ENCODE data around the gene KDM6B.
"Not testable (repeated sequence)": the region's sequence is repeated elsewhere in the genome, so short reads cannot be mapped to it uniquely, and the experiment has no call there.

KDM6B gene, protein sequence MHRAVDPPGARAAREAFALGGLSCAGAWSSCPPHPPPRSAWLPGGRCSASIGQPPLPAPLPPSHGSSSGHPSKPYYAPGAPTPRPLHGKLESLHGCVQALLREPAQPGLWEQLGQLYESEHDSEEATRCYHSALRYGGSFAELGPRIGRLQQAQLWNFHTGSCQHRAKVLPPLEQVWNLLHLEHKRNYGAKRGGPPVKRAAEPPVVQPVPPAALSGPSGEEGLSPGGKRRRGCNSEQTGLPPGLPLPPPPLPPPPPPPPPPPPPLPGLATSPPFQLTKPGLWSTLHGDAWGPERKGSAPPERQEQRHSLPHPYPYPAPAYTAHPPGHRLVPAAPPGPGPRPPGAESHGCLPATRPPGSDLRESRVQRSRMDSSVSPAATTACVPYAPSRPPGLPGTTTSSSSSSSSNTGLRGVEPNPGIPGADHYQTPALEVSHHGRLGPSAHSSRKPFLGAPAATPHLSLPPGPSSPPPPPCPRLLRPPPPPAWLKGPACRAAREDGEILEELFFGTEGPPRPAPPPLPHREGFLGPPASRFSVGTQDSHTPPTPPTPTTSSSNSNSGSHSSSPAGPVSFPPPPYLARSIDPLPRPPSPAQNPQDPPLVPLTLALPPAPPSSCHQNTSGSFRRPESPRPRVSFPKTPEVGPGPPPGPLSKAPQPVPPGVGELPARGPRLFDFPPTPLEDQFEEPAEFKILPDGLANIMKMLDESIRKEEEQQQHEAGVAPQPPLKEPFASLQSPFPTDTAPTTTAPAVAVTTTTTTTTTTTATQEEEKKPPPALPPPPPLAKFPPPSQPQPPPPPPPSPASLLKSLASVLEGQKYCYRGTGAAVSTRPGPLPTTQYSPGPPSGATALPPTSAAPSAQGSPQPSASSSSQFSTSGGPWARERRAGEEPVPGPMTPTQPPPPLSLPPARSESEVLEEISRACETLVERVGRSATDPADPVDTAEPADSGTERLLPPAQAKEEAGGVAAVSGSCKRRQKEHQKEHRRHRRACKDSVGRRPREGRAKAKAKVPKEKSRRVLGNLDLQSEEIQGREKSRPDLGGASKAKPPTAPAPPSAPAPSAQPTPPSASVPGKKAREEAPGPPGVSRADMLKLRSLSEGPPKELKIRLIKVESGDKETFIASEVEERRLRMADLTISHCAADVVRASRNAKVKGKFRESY (N-terminal part only)

DNA sequence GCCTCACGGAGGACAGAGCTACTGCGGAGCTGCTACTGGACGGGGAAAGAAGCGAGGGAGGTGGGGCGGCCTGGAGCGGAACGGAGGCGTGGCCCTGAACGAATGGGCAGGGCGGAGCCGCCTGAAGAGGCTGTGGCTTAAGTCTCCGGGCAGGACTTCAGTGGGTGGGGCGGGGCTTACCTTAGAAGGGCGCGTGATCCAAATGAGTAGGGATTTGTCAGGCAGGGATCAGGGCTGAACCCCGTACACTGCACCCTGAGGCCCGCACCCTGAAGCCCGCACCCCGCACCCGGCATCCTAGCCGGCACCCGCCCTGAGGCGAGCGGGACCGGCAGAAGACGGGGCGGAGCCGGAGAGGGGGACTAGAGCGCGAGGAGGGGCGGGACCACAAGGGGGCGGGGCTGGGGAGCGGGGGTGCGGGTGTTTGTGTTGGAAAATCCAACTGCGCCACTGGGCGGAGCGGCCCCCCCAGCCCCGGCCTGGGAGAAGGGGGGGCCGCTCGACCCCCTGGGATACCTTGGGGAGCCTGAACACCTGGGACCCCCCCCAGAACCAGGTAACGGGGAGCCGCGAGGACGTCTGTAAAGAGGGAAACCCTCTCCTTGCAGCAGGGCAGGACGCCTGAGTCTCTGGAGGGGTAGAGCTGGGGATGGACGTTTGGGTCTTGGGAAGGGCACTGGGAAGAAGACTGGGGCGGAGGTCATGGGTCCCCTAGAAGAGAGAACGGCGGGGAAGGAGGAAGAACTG is at the start of gene KDM6B:
Gene KDM6B, plus strand, starts transcription at position 423 of the 747 bp plus-strand sequence. CDS start 11,338 bp downstream, outside the sequence.
- FAIRE-seq, result no peak

GRCh38 chr17:7786866-7787265 is 47.2 kb upstream of the KDM6B start:
- FAIRE-seq, result no peak

GRCh38 chr17:7789131-7789530 is 44.9 kb upstream of the KDM6B start:
- FAIRE-seq, result no peak

GRCh38 chr17:7790150-7790549 is 43.9 kb upstream of the KDM6B start:
- FAIRE-seq, result no peak

DNA sequence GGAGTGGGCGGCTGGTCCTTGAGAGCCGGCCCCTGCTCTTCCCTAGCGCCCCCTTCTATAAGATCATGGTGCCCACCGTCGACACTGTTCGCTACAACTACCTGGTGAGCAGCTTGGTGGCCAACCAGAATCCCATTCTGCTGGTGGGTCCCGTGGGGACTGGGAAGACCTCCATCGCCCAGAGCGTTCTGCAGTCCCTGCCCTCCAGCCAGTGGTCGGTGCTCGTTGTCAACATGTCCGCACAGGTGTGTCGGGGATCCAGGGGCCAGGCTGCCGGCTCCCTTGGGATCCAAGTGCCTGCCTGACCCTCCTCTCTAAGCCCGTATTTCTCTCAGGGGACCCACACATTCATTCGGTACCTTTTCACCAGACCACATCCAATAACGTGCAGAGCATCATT is 41.4 kb upstream of the KDM6B start:
- no peak for FAIRE-seq

DNA sequence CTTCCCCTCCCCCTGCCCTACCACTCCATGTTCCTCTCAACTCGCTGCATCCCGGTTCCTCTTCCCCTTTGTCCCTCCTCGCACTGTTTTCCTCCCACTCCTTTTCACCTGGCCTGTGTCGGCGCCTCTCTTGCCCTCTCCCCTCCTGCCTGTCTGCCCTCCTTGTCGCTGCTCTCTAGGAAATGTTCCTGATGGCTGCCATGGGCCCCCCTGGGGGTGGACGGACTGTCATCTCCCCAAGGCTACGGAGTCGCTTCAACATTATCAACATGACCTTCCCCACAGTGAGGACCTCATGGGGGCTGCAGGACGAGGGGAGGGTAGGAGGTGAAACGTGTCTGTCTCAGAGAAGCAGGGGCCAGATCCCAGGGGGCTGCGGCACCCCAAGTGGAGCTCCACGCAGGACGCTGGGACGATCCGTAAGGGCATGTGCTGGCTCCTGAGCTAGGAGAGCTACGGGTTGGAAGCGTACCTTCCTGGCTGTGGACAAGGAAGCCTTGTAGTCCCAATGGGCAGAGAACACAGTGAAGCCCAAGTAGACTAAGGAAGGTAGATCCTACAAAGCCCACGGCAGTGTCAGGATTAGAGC is 39.8 kb upstream of the KDM6B start:
- FAIRE-seq, result no peak

DNA sequence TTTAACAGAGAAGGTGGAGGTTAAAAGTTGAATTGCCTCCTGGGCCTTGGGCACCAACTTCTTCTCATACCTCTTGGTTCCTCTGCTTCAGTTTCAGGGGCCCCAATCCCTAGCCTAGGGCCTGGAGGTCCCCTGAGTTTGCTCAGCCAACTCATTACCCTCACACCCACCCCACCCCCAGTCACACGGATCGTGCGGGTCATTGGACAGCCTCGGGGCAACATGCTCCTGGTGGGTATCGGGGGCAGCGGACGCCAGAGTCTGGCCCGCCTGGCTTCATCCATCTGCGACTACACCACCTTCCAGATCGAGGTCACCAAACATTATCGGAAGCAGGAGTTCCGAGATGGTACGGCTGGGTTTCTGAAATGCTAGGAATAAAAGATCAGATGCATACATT is 36.0 kb upstream of the KDM6B start:
- FAIRE-seq, result no peak

- no peak for FAIRE-seq
Observed at GRCh38 chr17:7798839-7799238, 35.2 kb upstream of the KDM6B start.

DNA sequence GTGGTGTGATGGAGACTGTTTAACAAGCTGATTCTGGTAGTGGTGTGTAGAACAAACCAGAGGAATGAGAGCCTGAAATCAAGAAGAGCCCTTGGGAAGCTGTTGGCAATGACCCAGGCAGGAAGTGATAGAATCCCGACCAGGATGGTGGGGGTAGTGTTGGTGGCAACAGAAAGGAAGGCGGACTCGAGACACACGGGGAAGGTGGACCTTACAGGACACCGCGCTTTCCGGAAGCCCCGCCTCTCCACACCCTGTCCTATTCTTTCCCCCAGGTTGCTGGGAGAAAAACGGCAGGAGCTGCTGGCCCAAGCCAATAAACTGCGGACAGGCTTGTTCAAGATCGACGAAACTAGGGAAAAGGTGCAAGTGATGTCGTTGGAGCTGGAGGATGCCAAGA is 30.0 kb upstream of the KDM6B start:
- FAIRE-seq, result no peak

GRCh38 chr17:7806587-7806986 is 27.4 kb upstream of the KDM6B start:
- FAIRE-seq, result no peak

- no peak for FAIRE-seq
Observed at GRCh38 chr17:7807206-7807605, 26.8 kb upstream of the KDM6B start.

GRCh38 chr17:7809086-7809790 is 24.8 kb upstream of the KDM6B start:
- FAIRE-seq, result no peak

DNA sequence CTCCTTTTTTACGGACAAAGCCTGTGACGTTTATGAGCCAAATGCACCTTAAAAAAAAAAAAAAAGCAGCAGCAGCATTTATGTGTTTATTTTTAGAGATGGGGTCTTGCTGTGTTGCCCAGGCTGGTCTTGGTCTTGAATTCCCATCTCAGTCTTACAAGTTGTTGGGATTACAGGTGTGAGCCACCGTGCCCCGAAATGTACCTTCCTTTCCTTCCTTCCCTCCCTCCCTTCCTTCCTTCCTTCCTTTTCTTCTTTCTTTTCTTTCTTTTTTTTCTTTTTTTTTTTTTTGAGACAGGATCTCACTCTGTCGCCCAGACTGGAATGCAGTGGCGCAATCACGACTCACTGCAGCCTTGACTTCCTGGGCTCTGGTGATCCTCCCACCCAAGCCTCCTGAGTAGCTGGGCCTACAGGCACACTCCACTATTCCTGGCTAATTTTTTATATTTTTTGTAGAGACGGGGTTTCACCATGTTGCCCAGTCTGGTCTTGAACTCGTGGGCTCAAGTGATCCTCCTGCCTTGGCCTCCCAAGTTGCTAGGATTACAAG is 24.1 kb upstream of the KDM6B start:
- not testable (repeated sequence) for FAIRE-seq

- no peak for FAIRE-seq
Observed at GRCh38 chr17:7811251-7811650, 22.8 kb upstream of the KDM6B start.

DNA sequence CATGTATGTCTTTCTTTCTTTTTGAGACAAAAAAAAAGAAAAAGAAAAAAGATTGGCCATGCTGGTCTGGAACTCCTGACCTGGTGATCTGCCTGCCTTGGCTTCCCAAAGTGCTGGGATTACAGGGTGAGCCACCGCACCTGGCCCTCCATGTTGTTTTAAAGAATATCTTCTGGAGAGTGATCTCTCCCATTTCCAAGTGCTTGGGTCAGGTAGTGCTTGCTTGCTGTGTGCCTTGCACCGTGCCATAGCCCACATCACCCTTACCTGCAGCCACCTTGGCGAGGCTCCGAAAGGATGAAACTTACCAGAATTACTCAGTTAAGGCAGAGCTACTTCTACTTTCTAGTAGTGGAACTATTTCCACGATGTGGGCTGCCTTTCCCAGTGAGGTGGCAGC is 19.0 kb upstream of the KDM6B start:
- no peak for FAIRE-seq

DNA sequence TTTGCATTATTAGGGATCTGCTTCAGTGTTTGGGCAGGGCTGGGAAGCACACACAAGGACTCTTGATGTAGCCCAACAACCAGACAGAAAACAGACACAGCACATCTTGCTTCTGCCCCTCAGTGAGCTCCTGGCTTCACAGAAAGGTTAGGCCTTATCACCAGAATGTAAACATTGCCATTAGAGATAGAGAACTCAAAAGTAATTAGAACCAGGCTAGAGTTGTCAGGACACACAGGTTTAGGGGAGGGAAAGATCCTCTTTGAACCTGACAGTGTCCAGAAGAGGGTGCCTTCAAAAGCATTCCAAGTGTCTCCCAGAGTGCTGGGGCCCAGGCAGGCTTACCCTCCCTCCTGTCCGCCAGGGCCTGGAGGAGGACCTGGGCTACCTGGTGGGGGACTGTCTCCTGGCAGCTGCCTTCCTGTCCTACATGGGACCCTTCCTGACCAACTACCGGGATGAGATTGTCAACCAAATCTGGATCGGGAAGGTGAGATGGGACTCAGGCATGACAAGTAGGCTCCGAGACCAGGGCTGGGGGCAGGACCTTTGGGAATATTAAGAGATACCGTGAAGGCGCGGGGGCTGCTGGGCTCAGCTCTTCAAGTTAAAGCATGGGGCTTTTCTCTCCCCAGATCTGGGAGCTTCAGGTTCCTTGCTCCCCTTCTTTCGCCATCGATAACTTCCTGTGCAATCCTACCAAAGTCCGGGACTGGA is 16.9 kb upstream of the KDM6B start:
- no peak for FAIRE-seq

- no peak for FAIRE-seq
Observed at GRCh38 chr17:7817643-7817964, 16.4 kb upstream of the KDM6B start.

DNA sequence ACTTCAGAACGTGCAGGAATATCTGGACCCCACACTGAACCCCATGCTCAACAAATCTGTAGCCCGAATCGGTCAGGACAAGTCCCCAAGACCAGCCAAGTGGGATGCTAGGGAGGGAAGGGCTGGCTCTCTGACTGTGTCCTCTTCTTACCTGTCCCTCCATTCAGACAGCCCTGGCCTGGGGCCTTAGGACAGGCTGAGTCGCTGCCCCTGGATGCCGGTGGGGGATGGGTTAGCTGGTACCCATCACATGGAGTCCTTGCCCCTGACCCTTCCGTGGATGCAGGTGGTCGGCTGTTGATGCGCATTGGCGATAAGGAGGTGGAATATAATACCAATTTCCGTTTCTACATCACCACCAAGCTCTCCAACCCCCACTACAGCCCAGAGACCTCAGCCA is 16.0 kb upstream of the KDM6B start:
- FAIRE-seq, result no peak

DNA sequence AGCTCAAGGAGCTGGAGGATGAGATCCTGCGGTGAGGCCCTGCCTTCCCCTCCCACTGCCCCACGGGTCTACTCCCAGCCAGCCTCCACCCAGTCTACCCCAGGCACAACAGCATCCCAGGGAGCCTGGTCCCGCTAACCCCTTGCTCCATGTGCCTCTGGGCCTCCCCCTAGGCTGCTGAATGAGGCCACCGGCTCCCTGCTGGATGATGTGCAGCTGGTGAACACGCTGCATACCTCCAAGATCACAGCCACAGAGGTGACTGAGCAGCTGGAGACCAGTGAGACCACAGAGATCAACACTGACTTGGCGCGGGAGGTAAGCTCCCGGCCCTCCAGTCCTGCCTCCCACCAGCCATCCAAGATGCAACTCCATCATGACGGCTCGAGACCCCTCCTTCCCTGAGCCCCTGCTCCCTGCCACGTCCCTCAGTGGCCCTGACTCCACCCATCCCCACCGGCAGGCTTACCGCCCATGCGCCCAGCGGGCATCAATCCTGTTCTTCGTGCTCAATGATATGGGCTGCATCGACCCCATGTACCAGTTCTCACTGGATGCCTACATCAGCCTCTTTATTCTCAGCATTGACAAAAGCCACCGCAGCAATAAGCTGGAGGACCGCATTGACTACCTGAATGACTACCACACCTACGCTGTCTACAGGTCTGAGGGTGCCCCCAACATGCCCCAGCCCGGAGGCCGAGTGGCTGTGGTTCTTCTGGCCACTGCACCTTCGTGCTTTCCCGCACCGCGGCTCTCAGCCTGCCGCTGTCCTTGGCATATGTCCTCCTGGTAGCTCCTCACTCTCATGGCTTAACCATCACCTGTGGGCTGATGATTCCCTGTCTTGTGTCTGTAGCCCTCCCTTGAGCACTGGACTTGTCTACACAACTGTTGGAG is 15.0 kb upstream of the KDM6B start:
- no peak for FAIRE-seq

GRCh38 chr17:7820231-7820630 is 13.8 kb upstream of the KDM6B start:
- no peak for FAIRE-seq

All from colon (tissue), 2 donors.